Astrocyte of the spinal cord (primary cell): ENCODE data around the gene MCTP1.

ENCODE experiments used
- DNase-seq: peaks from one replicate; pipeline ENCODE4 v3.0.0; 2011; ENCODE audit warnings: low read depth, low spot score
- H3K4me3 ChIP-seq: 2 replicates; pipeline ENCODE4 v1.5.1; 2011; ENCODE audit warnings: low read depth, mild to moderate bottlenecking, low read length, moderate library complexity
- in situ Hi-C: cut with HindIII; loops from 2 replicates; pipeline ENCODE4 v1.10.0; 2017; ENCODE audit warnings: low sequenced_read_pairs
- TF ChIP-seq, protein P1 (sequence below): IDR thresholded peaks from 2 replicates; pipeline ENCODE4 v1.5.1; 2012; ENCODE audit warnings: low read depth, mild to moderate bottlenecking, low read length, inconsistent platforms

Gene MCTP1

DNA sequence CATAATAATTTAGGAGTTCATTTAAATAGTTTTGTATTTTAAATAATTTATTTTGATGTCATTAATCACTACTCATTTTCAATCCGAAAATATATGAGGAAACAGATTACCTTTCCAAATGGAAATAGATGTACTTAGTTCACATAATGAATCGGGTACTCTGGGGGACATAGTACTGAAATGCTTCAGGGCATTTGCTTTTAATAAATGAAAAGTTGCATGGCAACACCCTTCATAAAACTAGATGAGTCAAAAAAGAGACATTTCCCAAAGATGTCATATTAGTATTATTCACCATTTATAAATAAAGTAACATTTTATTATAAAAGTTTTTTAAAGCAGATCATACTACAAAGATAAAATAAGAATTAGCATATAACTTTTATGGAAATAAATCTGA lies 177.8 kb downstream of the MCTP1 start:
- in situ Hi-C loops, result no loop called here
- no peak overlapping the region for H3K4me3 ChIP-seq
- DNase-seq, result no peak
- TF ChIP-seq, protein P1, sequence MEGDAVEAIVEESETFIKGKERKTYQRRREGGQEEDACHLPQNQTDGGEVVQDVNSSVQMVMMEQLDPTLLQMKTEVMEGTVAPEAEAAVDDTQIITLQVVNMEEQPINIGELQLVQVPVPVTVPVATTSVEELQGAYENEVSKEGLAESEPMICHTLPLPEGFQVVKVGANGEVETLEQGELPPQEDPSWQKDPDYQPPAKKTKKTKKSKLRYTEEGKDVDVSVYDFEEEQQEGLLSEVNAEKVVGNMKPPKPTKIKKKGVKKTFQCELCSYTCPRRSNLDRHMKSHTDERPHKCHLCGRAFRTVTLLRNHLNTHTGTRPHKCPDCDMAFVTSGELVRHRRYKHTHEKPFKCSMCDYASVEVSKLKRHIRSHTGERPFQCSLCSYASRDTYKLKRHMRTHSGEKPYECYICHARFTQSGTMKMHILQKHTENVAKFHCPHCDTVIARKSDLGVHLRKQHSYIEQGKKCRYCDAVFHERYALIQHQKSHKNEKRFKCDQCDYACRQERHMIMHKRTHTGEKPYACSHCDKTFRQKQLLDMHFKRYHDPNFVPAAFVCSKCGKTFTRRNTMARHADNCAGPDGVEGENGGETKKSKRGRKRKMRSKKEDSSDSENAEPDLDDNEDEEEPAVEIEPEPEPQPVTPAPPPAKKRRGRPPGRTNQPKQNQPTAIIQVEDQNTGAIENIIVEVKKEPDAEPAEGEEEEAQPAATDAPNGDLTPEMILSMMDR, result no peak

DNA sequence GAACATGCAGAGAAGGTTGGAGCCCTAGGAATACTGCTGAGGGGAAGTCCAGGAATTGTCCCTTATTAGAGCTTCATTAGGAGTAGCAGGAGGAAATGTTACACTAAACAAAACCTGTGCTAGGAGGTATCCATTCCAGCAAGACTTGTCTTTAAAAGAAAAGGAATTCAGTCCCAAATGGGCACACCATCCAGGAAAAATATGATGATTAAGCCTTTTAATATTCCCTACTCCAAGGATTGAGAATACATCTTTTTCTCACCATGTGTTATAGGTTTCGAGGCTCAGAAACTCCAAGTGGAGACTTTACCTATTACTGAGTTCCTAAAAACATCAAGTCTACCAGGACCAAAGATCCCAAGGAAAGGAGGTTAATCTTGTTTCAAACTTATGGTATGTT lies 179.3 kb downstream of the MCTP1 start:
- in situ Hi-C loops, result no loop called here
- TF ChIP-seq, protein P1, result no peak
- H3K4me3 ChIP-seq, result no peak overlapping the region
- no peak for DNase-seq

DNA sequence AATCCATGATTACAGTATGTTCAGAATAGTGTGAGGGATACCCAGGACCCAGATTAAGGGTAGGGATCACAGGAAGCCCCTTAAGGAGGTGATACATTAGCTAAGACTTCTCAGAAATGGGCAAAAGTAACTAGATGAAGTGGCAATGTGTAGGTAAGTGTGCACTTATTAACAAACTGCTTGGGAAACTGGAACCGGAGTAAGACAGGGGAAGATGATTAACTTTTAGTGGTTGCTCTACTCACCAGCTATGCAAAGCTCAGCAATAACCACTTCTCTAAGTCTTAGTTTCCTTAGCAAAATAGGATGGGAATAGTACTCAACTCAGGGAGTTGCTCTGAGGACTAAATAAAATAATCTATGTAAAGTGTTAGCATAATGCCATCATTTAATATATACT lies 182.2 kb downstream of the MCTP1 start:
- no peak for DNase-seq
- in situ Hi-C loops, result no loop called here
- no peak overlapping the region for H3K4me3 ChIP-seq
- TF ChIP-seq, protein P1, result no peak

DNA sequence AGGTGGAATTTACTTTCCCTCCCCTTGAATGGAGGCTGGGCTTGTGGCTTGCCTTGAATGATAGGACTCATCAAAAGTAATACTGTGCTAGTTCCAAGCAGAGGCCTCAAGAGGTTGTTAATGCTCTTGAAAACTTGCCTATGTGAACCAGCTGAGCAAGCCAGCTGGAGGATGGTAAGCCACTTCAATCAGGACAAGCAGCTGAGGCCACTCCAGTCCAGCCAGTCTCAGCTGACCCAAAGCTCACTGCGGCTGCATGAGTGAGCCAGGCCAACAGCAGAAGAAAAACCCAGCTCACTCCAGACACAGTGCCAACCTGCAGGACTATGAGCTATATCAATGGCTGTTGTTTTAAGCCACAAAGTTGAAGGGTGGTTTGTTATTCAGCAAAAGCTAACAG lies 182.8 kb downstream of the MCTP1 start:
- TF ChIP-seq, protein P1, result no peak
- DNase-seq, result peak; percentile 10
- in situ Hi-C loops, result no loop called here

DNA sequence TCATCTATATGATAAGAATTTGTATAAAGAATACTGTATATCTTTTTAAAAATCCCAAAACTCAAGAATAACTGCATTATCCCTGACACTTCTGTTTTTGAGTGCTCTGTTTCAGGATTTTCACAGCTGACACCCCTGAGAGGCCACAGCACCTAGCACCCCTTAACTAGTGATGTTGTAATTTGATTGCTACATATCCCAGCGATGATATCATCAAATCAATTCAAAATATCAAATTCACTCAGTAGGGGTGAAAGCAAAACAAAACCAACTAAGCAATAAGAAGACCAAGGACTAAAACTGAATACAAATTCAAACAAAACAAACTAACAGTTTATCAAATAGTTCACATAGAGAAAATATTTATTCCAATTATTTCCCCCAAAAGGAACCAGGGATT lies 184.3 kb downstream of the MCTP1 start:
- TF ChIP-seq, protein P1, result no peak
- in situ Hi-C loops, result no loop called here
- no peak overlapping the region for H3K4me3 ChIP-seq
- no peak for DNase-seq

More for the DNA sequence above, 182.8 kb downstream of the MCTP1 start:
- H3K4me3 ChIP-seq, result no peak overlapping the region

DNA sequence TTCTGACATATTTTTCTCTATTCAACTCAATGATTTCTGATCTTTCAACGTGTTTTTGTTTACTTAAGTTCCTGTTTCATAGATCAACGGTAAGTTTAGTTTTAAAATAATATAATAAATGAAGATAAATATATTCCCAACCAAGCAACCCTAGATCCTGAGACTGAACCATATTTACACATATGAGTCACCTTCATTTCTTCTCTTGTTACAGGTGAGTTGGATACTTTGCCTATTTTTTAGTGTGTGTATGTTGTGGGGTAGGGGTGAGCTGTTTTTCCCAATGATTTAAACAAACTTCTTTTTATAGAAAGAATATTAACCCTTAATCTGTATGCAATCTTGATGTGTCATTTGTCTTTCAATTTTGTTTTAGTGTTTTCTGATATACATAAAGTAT lies 186.9 kb downstream of the MCTP1 start:
- TF ChIP-seq, protein P1, result no peak
- no peak overlapping the region for H3K4me3 ChIP-seq
- in situ Hi-C loops, result no loop called here
- no peak for DNase-seq

DNA sequence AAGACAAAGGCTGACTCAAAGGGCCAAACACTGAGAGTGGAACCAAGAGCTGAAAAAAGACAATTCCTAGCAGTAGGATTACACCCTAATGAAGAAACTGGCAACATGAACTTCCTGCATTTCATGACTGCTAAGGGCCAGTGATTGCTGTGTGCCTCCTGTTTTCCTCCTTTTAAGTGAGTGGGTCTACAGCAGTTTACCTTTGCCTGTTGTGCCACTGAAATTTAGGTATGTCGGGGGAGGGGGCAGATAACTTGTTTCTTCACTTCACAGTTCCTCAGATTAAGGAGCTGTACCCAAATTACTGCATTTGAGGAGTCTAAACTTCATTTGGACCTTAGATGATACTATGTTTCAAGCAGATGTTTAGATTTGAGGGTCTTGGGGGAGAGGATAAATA lies 191.7 kb downstream of the MCTP1 start:
- no peak for DNase-seq
- H3K4me3 ChIP-seq, result no peak overlapping the region
- TF ChIP-seq, protein P1, result no peak
- in situ Hi-C loops, result no loop called here
